A673 (cell line): ENCODE results near the gene TAB3. TPM values are rescaled to one million over a fixed set of nuclear protein-coding genes. Genes with fewer than 3 reads are reported as not detected.

Source experiments
- BruUV-seq: library from RNA; stranded (reverse); fragments of 400-500 nt; replicated peaks from 2 replicates; lab custom pipeline; 2021; lab: Mats Ljungman, UMichigan
- CTCF ChIA-PET: fragments of 300-600 bp; sonication (Branson Sonifier 250); formaldehyde crosslinking; loops from one replicate; lab custom pipeline; 2022; ENCODE audit warnings: antibody characterized with exemption; lab: Charles Lee
- POLR2A ChIA-PET: fragments of 300-600 bp; sonication (Branson Sonifier 250); formaldehyde crosslinking; loops from one replicate; lab custom pipeline; 2022; ENCODE audit warnings: antibody characterized with exemption; ENCODE audit not compliant: low non-redundant PET; lab: Charles Lee
- DNase-seq: peaks from one replicate; pipeline ENCODE4 v3.0.0-alpha.2; 2015; ENCODE audit warnings: low spot score
- H3K27ac ChIP-seq: fragments of 200-600 bp; sonication (generic); 2 replicates; pipeline ENCODE4 v1.5.1; 2016; ENCODE audit warnings: mixed run types, low read depth, mild to moderate bottlenecking, mixed read lengths, antibody characterized with exemption, low read length; ENCODE audit not compliant: poor library complexity, severe bottlenecking
- H3K27me3 ChIP-seq: fragments of 200-600 bp; sonication (generic); replicated peaks from 2 replicates; pipeline ENCODE4 v1.6.1; 2017; ENCODE audit warnings: mixed run types, low read depth, mild to moderate bottlenecking, mixed read lengths, antibody characterized with exemption, low read length; ENCODE audit not compliant: insufficient read depth, poor library complexity
- H3K36me3 ChIP-seq: fragments of 200-600 bp; sonication (generic); 2 replicates; pipeline ENCODE4 v1.6.1; 2016; ENCODE audit warnings: mixed run types, mild to moderate bottlenecking, mixed read lengths, antibody characterized with exemption, low read length; ENCODE audit not compliant: insufficient read depth, poor library complexity, severe bottlenecking
- H3K4me1 ChIP-seq: fragments of 200-600 bp; sonication (generic); 2 replicates; pipeline ENCODE4 v1.6.1; 2017; ENCODE audit warnings: mixed run types, mild to moderate bottlenecking, mixed read lengths, antibody characterized with exemption, low read length; ENCODE audit not compliant: insufficient read depth, poor library complexity, severe bottlenecking
- H3K4me3 ChIP-seq: fragments of 200-600 bp; sonication (generic); 2 replicates; pipeline ENCODE4 v1.5.1; 2016; ENCODE audit warnings: low read depth, mixed run types, mild to moderate bottlenecking, mixed read lengths, low read length; ENCODE audit not compliant: poor library complexity, severe bottlenecking
- H3K9me3 ChIP-seq: fragments of 200-600 bp; sonication (generic); 2 replicates; pipeline ENCODE4 v1.6.1; 2016; ENCODE audit warnings: mixed run types, low read depth, mild to moderate bottlenecking, mixed read lengths, antibody characterized with exemption, low read length; ENCODE audit not compliant: poor library complexity, severe bottlenecking
- EZH2 ChIP-seq: fragments of 200-600 bp; sonication (generic); IDR thresholded peaks from 2 replicates; pipeline ENCODE4 v1.6.1; 2017; ENCODE audit warnings: borderline replicate concordance, low read depth, mild to moderate bottlenecking, mixed read lengths, antibody characterized with exemption, low read length; ENCODE audit not compliant: poor library complexity, severe bottlenecking
- intact Hi-C: fragments of 100-400 bp; cut with micrococcal nuclease; formaldehyde crosslinking; loops from one replicate; pipeline ENCODE4 v1.10.0; 2022; ENCODE audit not compliant: unreplicated experiment
- total RNA-seq: library from RNA; stranded (reverse); gene quantifications from 2 replicates; pipeline ENCODE4 v1.2.3, GENCODE V29; 2021
- TF ChIP-seq, protein P1 (sequence below): fragments of 300-800, 200-600 bp; sonication (generic); conservative IDR thresholded peaks from 2 replicates; pipeline ENCODE4 v1.5.1; 2017; ENCODE audit warnings: low read depth, mild to moderate bottlenecking, antibody characterized with exemption, low read length, moderate library complexity, mixed read lengths

Gene TAB3
- total RNA-seq, 1 experiment from 2014 or later, result 12.0 TPM

DNA sequence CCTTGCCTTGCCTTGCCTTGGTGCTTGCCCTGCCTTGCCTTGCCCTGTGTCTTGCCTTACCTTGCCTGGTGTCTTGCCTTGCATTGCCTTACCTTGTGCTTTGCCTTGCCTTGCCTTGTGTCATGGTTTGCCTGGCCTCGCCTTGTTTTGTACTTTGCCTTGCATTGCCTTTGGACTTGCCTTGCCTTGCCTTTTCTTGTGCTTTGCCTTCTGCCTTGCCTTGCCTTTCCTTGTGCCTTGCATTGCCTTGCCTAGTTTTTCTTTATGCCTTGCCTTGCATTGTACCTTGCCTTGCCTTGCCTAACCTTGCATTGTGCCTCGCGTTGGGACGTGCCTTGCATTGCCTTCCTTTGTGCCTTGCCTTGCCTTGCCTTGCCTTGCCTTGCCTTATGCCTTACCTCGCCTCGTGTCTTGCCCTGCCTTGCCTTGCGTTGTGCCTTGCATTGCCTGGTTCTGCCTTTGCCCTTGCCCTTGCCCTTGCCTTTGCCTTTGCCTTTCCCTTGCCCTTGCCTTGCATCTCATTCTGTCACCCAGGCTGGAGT, 82.8 kb downstream of the TAB3 start:
- Histone ChIP-seq H3K9me3 (no peaks in the 10 kb centered on the region), H3K4me3 (no peak overlapping the region), H3K4me1 (no peaks in the 10 kb centered on the region), H3K27ac (no peak overlapping the region), H3K27me3 (no peaks in the 10 kb centered on the region), H3K36me3 (no peaks in the 10 kb centered on the region)
- TF ChIP-seq EZH2, result no peak
- TF ChIP-seq, protein P1, sequence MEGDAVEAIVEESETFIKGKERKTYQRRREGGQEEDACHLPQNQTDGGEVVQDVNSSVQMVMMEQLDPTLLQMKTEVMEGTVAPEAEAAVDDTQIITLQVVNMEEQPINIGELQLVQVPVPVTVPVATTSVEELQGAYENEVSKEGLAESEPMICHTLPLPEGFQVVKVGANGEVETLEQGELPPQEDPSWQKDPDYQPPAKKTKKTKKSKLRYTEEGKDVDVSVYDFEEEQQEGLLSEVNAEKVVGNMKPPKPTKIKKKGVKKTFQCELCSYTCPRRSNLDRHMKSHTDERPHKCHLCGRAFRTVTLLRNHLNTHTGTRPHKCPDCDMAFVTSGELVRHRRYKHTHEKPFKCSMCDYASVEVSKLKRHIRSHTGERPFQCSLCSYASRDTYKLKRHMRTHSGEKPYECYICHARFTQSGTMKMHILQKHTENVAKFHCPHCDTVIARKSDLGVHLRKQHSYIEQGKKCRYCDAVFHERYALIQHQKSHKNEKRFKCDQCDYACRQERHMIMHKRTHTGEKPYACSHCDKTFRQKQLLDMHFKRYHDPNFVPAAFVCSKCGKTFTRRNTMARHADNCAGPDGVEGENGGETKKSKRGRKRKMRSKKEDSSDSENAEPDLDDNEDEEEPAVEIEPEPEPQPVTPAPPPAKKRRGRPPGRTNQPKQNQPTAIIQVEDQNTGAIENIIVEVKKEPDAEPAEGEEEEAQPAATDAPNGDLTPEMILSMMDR, result no peak
- POLR2A ChIA-PET, result no interaction called here
- CTCF ChIA-PET, result no interaction called here
- intact Hi-C loops, result no loop called here
- BruUV-seq, result no TSS peak
- DNase-seq, result no peak

GRCh38 chrX:30804462-30804861, 84.6 kb downstream of the TAB3 start:
- Histone ChIP-seq H3K27ac (no peak overlapping the region), H3K36me3 (no peaks in the 10 kb centered on the region), H3K4me1 (no peaks in the 10 kb centered on the region), H3K9me3 (no peaks in the 10 kb centered on the region), H3K4me3 (no peak overlapping the region), H3K27me3 (no peaks in the 10 kb centered on the region)
- BruUV-seq, result no TSS peak
- no peak for TF ChIP-seq EZH2
- TF ChIP-seq, protein P1, result no peak
- no peak for DNase-seq
- CTCF ChIA-PET, result no interaction called here
- POLR2A ChIA-PET, result no interaction called here
- intact Hi-C loops, result no loop called here

DNA sequence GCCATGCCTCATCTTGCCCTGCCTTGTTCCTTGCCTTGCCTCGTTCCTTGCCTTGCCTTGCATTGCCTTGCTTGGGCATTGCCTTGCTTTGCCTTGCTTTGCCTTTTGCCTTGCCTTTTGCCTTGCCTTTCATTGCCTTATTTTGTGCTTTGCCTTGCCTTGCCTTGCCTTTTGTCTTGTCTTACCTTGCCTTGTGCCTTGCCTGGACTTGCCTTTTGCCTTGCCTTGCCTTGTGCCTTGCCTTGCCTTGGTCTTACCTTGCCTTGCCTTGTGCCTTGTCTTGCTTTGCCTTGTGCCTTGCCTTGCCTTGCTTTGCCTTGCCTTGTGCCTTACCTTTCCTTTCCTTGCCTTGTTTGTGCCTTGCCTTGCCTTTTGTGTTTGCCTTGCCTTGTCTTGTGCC, 88.2 kb downstream of the TAB3 start:
- TF ChIP-seq, protein P1, result no peak
- no peak for TF ChIP-seq EZH2
- Histone ChIP-seq H3K27me3 (no peaks in the 10 kb centered on the region), H3K27ac (no peak overlapping the region), H3K4me1 (no peaks in the 10 kb centered on the region), H3K9me3 (no peaks in the 10 kb centered on the region), H3K4me3 (no peak overlapping the region), H3K36me3 (no peaks in the 10 kb centered on the region)
- BruUV-seq, result no TSS peak
- ChIA-PET CTCF (no interaction called here), POLR2A (no interaction called here)
- intact Hi-C loops, result no loop called here
- no peak for DNase-seq
